Omental fat pad (tissue), 4 donors: Measurements from ENCODE around the gene KRT14. TPM values are rescaled to one million over a fixed set of nuclear protein-coding genes. Genes with fewer than 3 reads are reported as not detected.
"Not testable (repeated sequence)": the region's sequence is repeated elsewhere in the genome, so short reads cannot be mapped to it uniquely, and the experiment has no call there.

Source experiments
- ATAC-seq: fragments of 150-250 bp; one replicate; pipeline ENCODE4 v1.9.1; 2016; ENCODE audit warnings: mild to moderate bottlenecking, moderate library complexity; ENCODE audit not compliant: low FRiP score
- DNase-seq: peaks from one replicate; pipeline ENCODE4 v3.0.0-alpha.2; 2019; ENCODE audit warnings: low spot score
- CTCF ChIP-seq, 3 donors: fragments of 450-650 bp; IDR thresholded peaks; one replicate each; pipeline ENCODE4 v1.5.1; 2016 to 2017; ENCODE audit warnings: antibody characterized with exemption in 3 of 3, mild to moderate bottlenecking in 3 of 3, moderate library complexity in 2 of 3
- total RNA-seq, 4 donors: library from RNA; depleted of rRNA; stranded (reverse); fragments of >200 nt; gene quantifications; one replicate each; pipeline ENCODE4 v1.1.0, GENCODE V29; 2016

The KRT14 gene
- total RNA-seq, 4 donors from 2014 or later, result 0.56 to 4.0 (median 3.0) TPM; not detected in 1

- DNase-seq, result no peak
- ATAC-seq, result peak; percentile 54
- no peak for TF ChIP-seq CTCF (IDR thresholded peaks at IDR 0.05)
Observed at GRCh38 chr17:41619036-41619926, 32.6 kb upstream of the KRT14 start.

GRCh38 chr17:41618341-41619035, 31.8 kb upstream of the KRT14 start:
- DNase-seq (no peak), ATAC-seq (peak; percentile 41)
- TF ChIP-seq CTCF (IDR thresholded peaks at IDR 0.05), result no peak

GRCh38 chr17:41617698-41618097, 31.0 kb upstream of the KRT14 start:
- no peak for TF ChIP-seq CTCF (IDR thresholded peaks at IDR 0.05)
- ATAC-seq, result no peak
- no peak for DNase-seq

- DNase-seq (no peak), ATAC-seq (no peak)
Observed at GRCh38 chr17:41617136-41617535, 30.4 kb upstream of the KRT14 start.

GRCh38 chr17:41616486-41616885, 29.8 kb upstream of the KRT14 start:
- not testable (repeated sequence) for DNase-seq, ATAC-seq

More at GRCh38 chr17:41617136-41617535, 30.4 kb upstream of the KRT14 start:
- TF ChIP-seq CTCF (IDR thresholded peaks at IDR 0.05), result no peak

- TF ChIP-seq CTCF (IDR thresholded peaks at IDR 0.05), result no peak
- DNase-seq (no peak), ATAC-seq (no peak)
Observed at GRCh38 chr17:41615454-41615853, 28.8 kb upstream of the KRT14 start.

GRCh38 chr17:41614767-41615166, 28.1 kb upstream of the KRT14 start:
- DNase-seq, ATAC-seq: not testable (repeated sequence)

GRCh38 chr17:41614098-41614497, 27.4 kb upstream of the KRT14 start:
- TF ChIP-seq CTCF (IDR thresholded peaks at IDR 0.05), result no peak
- no peak for ATAC-seq
- no peak for DNase-seq
